ENCODE data around the gene COMTD1. TPM values are rescaled to one million over a fixed set of nuclear protein-coding genes. Genes with fewer than 3 reads are reported as not detected.
"Not testable (repeated sequence)": the region's sequence is repeated elsewhere in the genome, so short reads cannot be mapped to it uniquely, and the experiment has no call there.

The COMTD1 gene
- polyA plus RNA-seq, 3 donors, result 20.1 to 142 (median 33.3) TPM

GRCh38 chr10:75203724-75204123 lies 32.0 kb downstream of the COMTD1 start:
- H3K27ac ChIP-seq (ENCODE audit: low read depth, low read length), result no peak overlapping the region

GRCh38 chr10:75203046-75203620 lies 32.6 kb downstream of the COMTD1 start:
- H3K27ac ChIP-seq (ENCODE audit: low read depth, low read length), result not testable (repeated sequence)
- WGBS, 3 donors, result 77 to 90% (median 79%) methylated on average over 11 of the region's 11 CpGs

More at GRCh38 chr10:75203724-75204123, 32.0 kb downstream of the COMTD1 start:
- 93 to 96% (median 93%) methylated on average over 5 of the region's 5 CpGs for WGBS, 3 donors

GRCh38 chr10:75202321-75203045 lies 33.3 kb downstream of the COMTD1 start:
- no peak overlapping the region for H3K27ac ChIP-seq (ENCODE audit: low read depth, low read length)
- WGBS, 3 donors, result 50 to 68% (median 63%) methylated on average over 1 of the region's 1 CpG

- no peak overlapping the region for H3K27ac ChIP-seq (ENCODE audit: low read depth, low read length)
- WGBS, 3 donors, result 78 to 88% (median 80%) methylated on average over 9 of the region's 9 CpGs
These were observed 33.9 kb downstream of the COMTD1 start for GRCh38 chr10:75201793-75202307.

GRCh38 chr10:75199949-75200348 lies 35.8 kb downstream of the COMTD1 start:
- WGBS, 3 donors, result 95 to 98% (median 97%) methylated on average over 6 of the region's 6 CpGs
- H3K27ac ChIP-seq (ENCODE audit: low read depth, low read length), result not testable (repeated sequence)

DNA sequence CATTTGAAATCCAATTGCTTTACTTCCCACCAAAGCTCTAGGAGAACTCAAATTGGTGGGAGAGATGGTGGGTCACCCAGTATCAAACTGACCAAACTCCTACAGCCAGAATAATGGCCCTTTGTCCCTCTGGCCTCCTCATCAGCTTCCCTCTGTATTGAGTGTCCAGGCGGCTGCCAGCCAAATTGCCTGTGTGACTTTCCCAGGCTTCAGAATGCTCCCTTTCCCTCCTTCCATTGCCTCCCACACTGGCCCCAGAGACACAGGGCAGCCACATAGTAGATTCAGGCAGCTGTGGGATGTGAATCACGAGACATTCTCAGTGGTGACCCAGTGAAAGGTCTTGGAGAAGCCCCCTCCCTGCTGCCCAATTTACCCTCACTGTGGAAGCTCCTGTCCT lies 37.9 kb downstream of the COMTD1 start:
- no peak overlapping the region for H3K27ac ChIP-seq (ENCODE audit: low read depth, low read length)
- WGBS, 3 donors, result 81 to 87% (median 84%) methylated on average over 2 of the region's 2 CpGs

DNA sequence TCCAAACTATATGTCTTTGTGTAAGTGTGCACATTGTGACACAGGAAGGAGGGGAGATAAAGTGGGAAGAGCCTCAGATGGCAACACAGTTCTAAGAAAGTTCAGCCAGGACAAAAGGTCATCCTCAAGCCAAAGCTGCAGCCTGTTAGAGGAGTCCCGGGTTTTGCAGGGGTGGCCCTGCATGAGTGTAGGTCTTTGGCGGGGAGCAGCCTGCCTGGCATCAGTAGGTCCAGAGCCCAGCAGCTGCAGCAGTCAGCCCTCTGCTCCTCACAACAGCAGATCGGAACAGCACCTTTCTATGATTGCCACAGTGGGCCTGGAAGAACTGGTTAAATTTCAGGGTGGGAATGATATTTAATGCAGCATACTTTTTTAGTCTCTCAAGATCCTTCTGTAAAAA lies 38.7 kb downstream of the COMTD1 start:
- H3K27ac ChIP-seq (ENCODE audit: low read depth, low read length), result no peak overlapping the region
- 78 to 90% (median 85%) methylated on average over 3 of the region's 3 CpGs for WGBS, 3 donors

- WGBS, 3 donors, result 90 to 95% (median 93%) methylated on average over 6 of the region's 6 CpGs
- H3K27ac ChIP-seq (ENCODE audit: low read depth, low read length), result no peak overlapping the region
These were observed 40.6 kb downstream of the COMTD1 start for GRCh38 chr10:75195035-75195763.

DNA sequence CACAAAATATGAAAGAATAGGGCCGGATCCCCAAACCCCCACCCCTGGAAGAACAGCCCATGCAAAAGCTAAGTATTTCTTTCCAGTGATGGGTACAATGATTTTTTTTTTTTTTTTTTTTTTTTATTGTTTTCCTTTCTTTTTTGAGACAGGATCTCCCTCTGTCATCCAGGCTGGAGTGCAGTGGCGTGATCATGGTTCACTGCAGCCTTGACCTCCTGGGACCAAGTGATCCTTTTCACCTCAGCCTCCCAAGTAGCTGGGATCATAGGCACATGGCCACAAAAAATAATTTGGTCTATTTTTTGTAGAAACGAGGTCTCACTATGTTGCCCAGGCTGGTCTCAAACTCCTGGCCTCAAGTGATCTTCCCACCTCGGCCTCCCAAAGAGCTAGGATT lies 41.1 kb downstream of the COMTD1 start:
- WGBS, 3 donors, result 92 to 98% (median 95%) methylated on average over 4 of the region's 4 CpGs
- not testable (repeated sequence) for H3K27ac ChIP-seq (ENCODE audit: low read depth, low read length)

DNA sequence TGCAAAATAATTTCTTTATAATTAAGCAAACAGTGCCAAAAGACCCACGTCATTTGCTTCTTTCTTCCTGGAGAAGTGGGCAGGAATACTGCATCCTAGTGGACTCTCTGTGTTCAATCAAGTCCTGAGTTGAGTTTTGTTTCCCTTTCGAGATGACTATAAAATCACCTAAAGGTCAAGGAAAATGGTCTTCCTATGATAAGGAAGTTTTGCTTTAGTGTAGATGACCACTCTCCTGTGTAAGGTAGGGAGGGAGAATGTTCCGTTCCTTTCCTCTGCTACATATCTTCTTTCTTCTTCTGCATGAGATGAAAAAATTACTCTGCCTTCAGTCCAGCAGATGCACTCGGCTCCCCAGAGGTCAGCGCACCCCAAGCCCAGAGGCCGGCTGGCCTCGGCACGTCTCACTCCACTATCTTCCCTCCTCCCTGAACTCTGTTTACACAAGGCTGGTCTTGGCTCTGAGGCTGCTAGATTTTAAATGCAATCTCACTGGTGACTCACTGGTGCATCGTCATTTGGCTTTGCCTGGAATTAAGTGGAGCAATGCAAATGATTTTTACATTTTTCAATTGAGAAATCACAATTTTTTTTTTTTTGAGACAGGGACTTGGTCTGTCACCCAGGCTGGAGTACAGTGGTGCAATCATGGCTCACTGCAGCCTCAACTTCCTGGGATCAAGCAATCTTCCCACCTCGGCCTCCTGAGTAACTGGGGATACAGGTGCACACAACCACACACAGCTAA lies 43.8 kb downstream of the COMTD1 start:
- H3K27ac ChIP-seq (ENCODE audit: low read depth, low read length), result peak overlapping the region; percentile 69
- 26 to 57% (median 51%) methylated on average over 10 of the region's 10 CpGs for WGBS, 3 donors

GRCh38 chr10:75189266-75190096 lies 46.3 kb downstream of the COMTD1 start:
- no peak overlapping the region for H3K27ac ChIP-seq (ENCODE audit: low read depth, low read length)
- WGBS, 3 donors, result 91 to 96% (median 93%) methylated on average over 11 to 12 of the region's 12 CpGs

DNA sequence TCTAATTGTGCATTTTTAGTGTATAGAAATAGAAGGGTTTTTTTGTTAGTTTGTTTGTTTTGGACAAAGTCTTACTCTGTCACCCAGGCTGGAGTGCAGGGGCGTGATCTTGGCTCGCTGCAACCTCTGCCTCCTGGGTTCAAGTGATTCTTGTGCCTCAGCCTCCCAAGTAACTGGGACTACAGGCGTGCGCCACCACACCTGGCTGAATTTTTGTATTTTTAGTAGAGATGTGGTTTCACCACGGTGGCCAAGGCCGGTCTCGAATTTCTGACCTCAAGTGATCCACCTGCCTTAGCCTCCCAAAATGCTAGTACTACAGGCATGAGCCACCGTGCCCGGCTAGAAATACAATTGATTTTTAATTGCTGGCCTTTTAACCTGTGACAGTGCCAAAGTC lies 47.2 kb downstream of the COMTD1 start:
- WGBS, 3 donors, result 91 to 97% (median 96%) methylated on average over 9 of the region's 9 CpGs

GRCh38 chr10:75187961-75188426 lies 47.8 kb downstream of the COMTD1 start:
- 68 to 93% (median 88%) methylated on average over 3 of the region's 3 CpGs for WGBS, 3 donors
- H3K27ac ChIP-seq (ENCODE audit: low read depth, low read length), result no peak overlapping the region

More for the DNA sequence above, 47.2 kb downstream of the COMTD1 start:
- not testable (repeated sequence) for H3K27ac ChIP-seq (ENCODE audit: low read depth, low read length)

- WGBS, 3 donors, result 70 to 78% (median 70%) methylated on average over 4 of the region's 4 CpGs
- H3K27ac ChIP-seq (ENCODE audit: low read depth, low read length), result no peak overlapping the region
These were observed 49.4 kb downstream of the COMTD1 start for GRCh38 chr10:75186310-75186709.

Data from adipose tissue (tissue), 3 donors.